ENCODE data around the gene NGB.

DNA sequence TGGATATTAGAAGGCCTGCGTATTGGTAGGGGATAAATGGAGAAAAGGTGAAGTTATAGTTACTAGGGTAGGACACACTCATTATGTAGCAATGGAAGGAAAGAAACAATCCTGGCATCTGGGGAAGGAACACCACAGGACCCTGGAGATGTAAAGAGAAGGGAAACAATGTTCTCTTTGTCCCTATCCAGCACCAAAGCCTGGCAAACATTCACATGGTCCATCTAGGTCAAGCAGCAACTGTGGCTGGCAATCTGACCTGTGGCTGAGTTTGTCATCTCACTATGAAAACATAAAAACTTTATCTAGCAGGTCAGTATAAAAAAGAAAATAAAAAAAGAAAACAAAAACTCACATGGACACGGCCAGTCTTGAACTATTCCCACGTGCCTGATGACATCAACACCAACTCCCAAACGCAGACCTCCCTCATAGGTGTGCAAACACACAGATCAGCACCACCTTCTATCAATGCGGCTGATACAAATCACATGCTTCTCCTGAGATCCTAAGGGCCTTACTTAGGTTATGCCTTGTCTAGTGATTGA is 47.1 kb upstream of the NGB start:
- TF ChIP-seq, protein P1, sequence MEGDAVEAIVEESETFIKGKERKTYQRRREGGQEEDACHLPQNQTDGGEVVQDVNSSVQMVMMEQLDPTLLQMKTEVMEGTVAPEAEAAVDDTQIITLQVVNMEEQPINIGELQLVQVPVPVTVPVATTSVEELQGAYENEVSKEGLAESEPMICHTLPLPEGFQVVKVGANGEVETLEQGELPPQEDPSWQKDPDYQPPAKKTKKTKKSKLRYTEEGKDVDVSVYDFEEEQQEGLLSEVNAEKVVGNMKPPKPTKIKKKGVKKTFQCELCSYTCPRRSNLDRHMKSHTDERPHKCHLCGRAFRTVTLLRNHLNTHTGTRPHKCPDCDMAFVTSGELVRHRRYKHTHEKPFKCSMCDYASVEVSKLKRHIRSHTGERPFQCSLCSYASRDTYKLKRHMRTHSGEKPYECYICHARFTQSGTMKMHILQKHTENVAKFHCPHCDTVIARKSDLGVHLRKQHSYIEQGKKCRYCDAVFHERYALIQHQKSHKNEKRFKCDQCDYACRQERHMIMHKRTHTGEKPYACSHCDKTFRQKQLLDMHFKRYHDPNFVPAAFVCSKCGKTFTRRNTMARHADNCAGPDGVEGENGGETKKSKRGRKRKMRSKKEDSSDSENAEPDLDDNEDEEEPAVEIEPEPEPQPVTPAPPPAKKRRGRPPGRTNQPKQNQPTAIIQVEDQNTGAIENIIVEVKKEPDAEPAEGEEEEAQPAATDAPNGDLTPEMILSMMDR (IDR thresholded peaks at IDR 0.05) = no peak
- TF ChIP-seq POLR2A (IDR thresholded peaks at IDR 0.05) (no peak), EP300 (IDR thresholded peaks at IDR 0.05) (no peak)
